B cell (primary cell): ENCODE data around the gene SLC2A5. TPM values are rescaled to one million over a fixed set of nuclear protein-coding genes. Genes with fewer than 3 reads are reported as not detected.

Experiments
- ATAC-seq: fragments of 200-7000 bp; cut with Tn5 transposase; one replicate; pipeline ENCODE4 v1.10.0; 2021; ENCODE audit warnings: low read depth, mild to moderate bottlenecking, moderate number of reproducible peaks, moderate library complexity
- CTCF ChIA-PET: fragments of 350-600 bp; sonication (Branson Sonifier 250); formaldehyde crosslinking; loops from one replicate; lab custom pipeline; 2021; ENCODE audit warnings: antibody characterized with exemption, inconsistent platforms; lab: Charles Lee
- POLR2A ChIA-PET: fragments of 350-600 bp; sonication (Branson Sonifier 250); formaldehyde crosslinking; loops from one replicate; lab custom pipeline; 2021; ENCODE audit warnings: antibody characterized with exemption; lab: Charles Lee
- DNase-seq: peaks from one replicate; pipeline ENCODE4 v3.0.0; 2013
- H2AFZ ChIP-seq: 2 replicates; pipeline ENCODE4 v1.6.1; 2012; ENCODE audit warnings: mild to moderate bottlenecking, low read depth, low read length; ENCODE audit not compliant: insufficient read depth, poor library complexity, severe bottlenecking
- H3K27ac ChIP-seq, 2 donors: 1 replicate in 1 of 2; 2 replicates in 1 of 2; pipeline ENCODE4 v1.5.1; 2012 to 2013; ENCODE audit warnings: low read length in 2 of 2, mild to moderate bottlenecking in 2 of 2, moderate library complexity in 1 of 2
- H3K27me3 ChIP-seq, 4 experiments: fragments of 200-600 bp in 1 of 4; sonication (generic) in 1 of 4; replicated peaks in 1 of 4; 1 replicate in 2 of 4; 2 replicates in 2 of 4; pipeline versions ENCODE4 v1.6.1 to v1.7.0; 2013 to 2016; ENCODE audit warnings: low read length in 3 of 4, mild to moderate bottlenecking in 2 of 4, mixed read lengths in 1 of 4, moderate library complexity in 1 of 4; ENCODE audit not compliant: insufficient read depth in 4 of 4, control insufficient read depth in 3 of 4; ENCODE audit errors: control extremely low read depth in 1 of 4
- H3K36me3 ChIP-seq, 2 experiments: replicated peaks in 1 of 2; 1 replicate in 1 of 2; 2 replicates in 1 of 2; pipeline versions ENCODE4 v1.6.1 to v1.7.1; 2013; ENCODE audit warnings: low read length in 1 of 2; ENCODE audit not compliant: insufficient read depth in 2 of 2, control insufficient read depth in 1 of 2; ENCODE audit errors: control extremely low read depth in 1 of 2, extremely low read depth in 1 of 2
- H3K4me1 ChIP-seq, 2 donors: fragments of 200-600 bp in 1 of 2; sonication (generic) in 1 of 2; 1 replicate in 1 of 2; 2 replicates in 1 of 2; pipeline versions ENCODE4 v1.5.1 to v1.6.1; 2013 to 2017; ENCODE audit warnings: low read length in 2 of 2; ENCODE audit not compliant: control insufficient read depth in 2 of 2, insufficient read depth in 2 of 2
- H3K4me2 ChIP-seq: replicated peaks from 2 replicates; pipeline ENCODE3; 2012; ENCODE audit warnings: mild to moderate bottlenecking, low read depth, low read length; ENCODE audit not compliant: poor library complexity, severe bottlenecking
- H3K4me3 ChIP-seq, 5 experiments: fragments of 200-600 bp in 1 of 5; sonication (generic) in 1 of 5; 1 replicate in 3 of 5; 2 replicates in 2 of 5; pipeline versions ENCODE4 v1.5.1 to v1.7.0; 2011 to 2016; ENCODE audit warnings: low read length in 4 of 5, mild to moderate bottlenecking in 4 of 5, low read depth in 2 of 5, control low read depth in 1 of 5, moderate library complexity in 1 of 5; ENCODE audit not compliant: insufficient read depth in 1 of 5; ENCODE audit errors: control extremely low read depth in 1 of 5, extremely low read depth in 1 of 5
- H3K79me2 ChIP-seq: fragments of 200-600 bp; sonication (generic); one replicate; pipeline ENCODE4 v1.6.0; 2016; ENCODE audit warnings: low read length; ENCODE audit not compliant: control insufficient read depth, insufficient read depth
- H3K9ac ChIP-seq: fragments of 200-600 bp; sonication (generic); 2 replicates; pipeline ENCODE4 v1.6.1; 2017; ENCODE audit warnings: mild to moderate bottlenecking, low read length, moderate library complexity
- H3K9me3 ChIP-seq, 3 donors: one replicate each; pipeline versions ENCODE4 v1.6.1 to v1.7.1; 2013; ENCODE audit warnings: low read length in 2 of 3; ENCODE audit not compliant: control insufficient read depth in 2 of 3, insufficient read depth in 1 of 3; ENCODE audit errors: control extremely low read depth in 1 of 3
- H4K20me1 ChIP-seq: 2 replicates; pipeline ENCODE4 v1.6.0; 2012; ENCODE audit warnings: mild to moderate bottlenecking, low read length; ENCODE audit not compliant: insufficient read depth, control insufficient read depth, poor library complexity, severe bottlenecking
- H3K27ac Mint-ChIP-seq: one replicate; pipeline ENCODE4 v1.8.0; 2021; ENCODE audit warnings: mixed read lengths
- H3K27me3 Mint-ChIP-seq: one replicate; pipeline ENCODE4 v1.8.0; 2021; ENCODE audit warnings: mixed read lengths
- H3K4me1 Mint-ChIP-seq: one replicate; pipeline ENCODE4 v1.8.0; 2021; ENCODE audit warnings: mixed read lengths
- H3K4me3 Mint-ChIP-seq: one replicate; pipeline ENCODE4 v1.8.0; 2021; ENCODE audit warnings: mixed read lengths
- H3K9me3 Mint-ChIP-seq: one replicate; pipeline ENCODE4 v1.8.0; 2022; ENCODE audit warnings: mixed read lengths; ENCODE audit not compliant: insufficient read depth
- CTCF ChIP-seq: fragments of 200-600 bp; IDR thresholded peaks from one replicate; pipeline ENCODE4 v1.8.0; 2022; ENCODE audit warnings: antibody characterized with exemption, mild to moderate bottlenecking
- EZH2 ChIP-seq: IDR thresholded peaks from 2 replicates; pipeline ENCODE4 v1.6.1; 2012; ENCODE audit warnings: borderline replicate concordance, low read depth, mild to moderate bottlenecking, moderate library complexity, low read length; ENCODE audit not compliant: insufficient read depth, poor library complexity, severe bottlenecking
- WGBS: methylation state at CpG from one replicate; pipeline ENCODE4 v1.1.5; 2013; ENCODE audit warnings: missing lambda C conversion rate; ENCODE audit not compliant: insufficient coverage; 5-methylcytosine and 5-hydroxymethylcytosine counted together
- intact Hi-C: fragments of 100-400 bp; cut with micrococcal nuclease; formaldehyde crosslinking; loops from one replicate; pipeline ENCODE4 v1.10.0; 2022
- polyA plus RNA-seq: library from polyadenylated mRNA; depleted of rRNA; stranded (reverse); fragments of >200 nt; gene quantifications from 2 replicates; pipeline ENCODE4 v1.2.3, GENCODE V29; 2012
- total RNA-seq, 2 donors: library from RNA; stranded (reverse); fragments of 120-200 nt in 1 of 2; gene quantifications; 1 replicate in 1 of 2; 2 replicates in 1 of 2; pipeline versions ENCODE4 v1.2.3 to v1.2.4, GENCODE V29; 2013 to 2022

Gene SLC2A5
- total and polyA plus RNA-seq, 2 donors (not counting 1 experiment from before 2014, with no cell fraction given) = 16.7 to 29.5 TPM

GRCh38 chr1:9078015-9078751 is 8.7 kb upstream of the SLC2A5 start:
- TF ChIP-seq EZH2 (no peak), CTCF (no peak)
- no peak overlapping the region for H2AFZ ChIP-seq
- peak overlapping the region; percentile 56 for H3K4me2 ChIP-seq
- Mint-ChIP-seq H3K27me3 (peaks cover 14% of the 10 kb centered on the region), H3K9me3 (no peaks in the 10 kb centered on the region), H3K27ac (peak overlapping the region; percentile 26), H3K4me3 (peak overlapping the region; percentile 70), H3K4me1 (peaks cover 80% of the 10 kb centered on the region)
- ATAC-seq (peak; percentile 4), DNase-seq (no peak)
- no peaks in the 10 kb centered on the region for H3K79me2 ChIP-seq
- ChIA-PET POLR2A (interaction anchor here (0.8 kb wide), 1 partner anchor 42 kb away, joined by 3 read pairs; no protein-coding TSS in a partner anchor), CTCF (interaction anchor here (1.4 to 2.4 kb wide), 3 partner anchors 8 to 73 kb away, joined by 3 to 10 read pairs (median 7); no protein-coding TSS in a partner anchor)
- H3K9ac ChIP-seq = no peak overlapping the region
- no peaks in the 10 kb centered on the region for H3K36me3 ChIP-seq
- peaks cover 0 to 6% (median 3%) of the 10 kb centered on the region in 4 experiments for H3K27me3 ChIP-seq
- H3K9me3 ChIP-seq = peaks cover 0 to 10% (median 0%) of the 10 kb centered on the region in 3 donors
- peaks cover 85 to 94% of the 10 kb centered on the region in 2 donors for H3K4me1 ChIP-seq
- no peak overlapping the region for H3K27ac ChIP-seq
- H3K4me3 ChIP-seq = peak overlapping the region in 1 of 5 experiments; percentile 8
- WGBS = no CpG with 5 or more reads among the region's 9 CpGs
- H4K20me1 ChIP-seq = no peaks in the 10 kb centered on the region
- intact Hi-C loops = loop anchor here (5.0 kb wide), 2 partner anchors 71 to 656 kb away; no protein-coding TSS in a partner anchor

GRCh38 chr1:9075022-9075421 is 5.6 kb upstream of the SLC2A5 start:
- CTCF ChIA-PET = interaction anchor here (0.6 to 1.8 kb wide), 8 partner anchors 11 to 417 kb away, joined by 3 to 9 read pairs (median 4); no protein-coding TSS in a partner anchor
- TF ChIP-seq EZH2 (no peak), CTCF (no peak)
- H3K27ac Mint-ChIP-seq = peak overlapping the region; percentile 97

More at GRCh38 chr1:9075022-9075421, 5.6 kb upstream of the SLC2A5 start:
- DNase-seq (peak; percentile 76), ATAC-seq (peak; percentile 75)
- intact Hi-C loops = loop anchor here (5.0 kb wide), 2 partner anchors 68 to 653 kb away; no protein-coding TSS in a partner anchor
- peak overlapping the region; percentile 87 for H3K4me3 Mint-ChIP-seq
- H3K36me3 ChIP-seq = no peaks in the 10 kb centered on the region
- H3K9me3 Mint-ChIP-seq = no peaks in the 10 kb centered on the region
- H4K20me1 ChIP-seq = no peaks in the 10 kb centered on the region
- peak overlapping the region; percentile 11 for H2AFZ ChIP-seq
- 14% methylated on average over 5 of the region's 5 CpGs for WGBS
- peak overlapping the region; percentile 64 for H3K4me2 ChIP-seq
- H3K27ac ChIP-seq = peak overlapping the region; percentile 62 to 69
- peaks cover 0 to 10% (median 0%) of the 10 kb centered on the region in 3 donors for H3K9me3 ChIP-seq
- peaks cover 11% of the 10 kb centered on the region for H3K27me3 Mint-ChIP-seq
- peak overlapping the region in 3 of 5 experiments; percentile 8 to 44 (median 25) for H3K4me3 ChIP-seq
- peaks cover 74 to 80% of the 10 kb centered on the region in 2 donors for H3K4me1 ChIP-seq
- peaks cover 0 to 6% (median 3%) of the 10 kb centered on the region in 4 experiments for H3K27me3 ChIP-seq
- peak overlapping the region; percentile 9 for H3K9ac ChIP-seq
- POLR2A ChIA-PET = interaction anchor here (0.6 to 1.2 kb wide), 2 partner anchors 12 to 70 kb away, joined by 3 read pairs; no protein-coding TSS in a partner anchor
- H3K79me2 ChIP-seq = no peaks in the 10 kb centered on the region
- peaks cover 70% of the 10 kb centered on the region for H3K4me1 Mint-ChIP-seq
